Pancreas (tissue), 10 donors: ENCODE results near the gene HIVEP2. TPM values are rescaled to one million over a fixed set of nuclear protein-coding genes. Genes with fewer than 3 reads are reported as not detected.

Experiments
- ATAC-seq, 4 donors: fragments of 200-7000 bp; cut with Tn5 transposase; one replicate each; pipeline versions ENCODE4 v1.8.0 to v1.9.1; 2020; ENCODE audit warnings: mild to moderate bottlenecking in 4 of 4, moderate library complexity in 4 of 4
- DNase-seq, 6 donors: peaks; one replicate each; pipeline ENCODE4 v3.0.0-alpha.2; 2020
- FAIRE-seq: peaks from 2 replicates; lab custom pipeline; 2012; peaks lifted over from hg19 to GRCh38; lab: Jason Lieb, UNC
- H3K27ac ChIP-seq, 4 donors: fragments of 200-600 bp; sonication (generic); 1 replicate in 3 of 4; 2 replicates in 1 of 4; pipeline versions ENCODE4 v1.5.0 to v1.8.0; 2020
- H3K27me3 ChIP-seq, 4 donors: fragments of 200-600 bp; one replicate each; pipeline ENCODE4 v1.8.0; 2021
- H3K36me3 ChIP-seq, 3 donors: fragments of 200-600 bp; sonication (generic) in 1 of 3; one replicate each; pipeline versions ENCODE4 v1.5.0 to v1.8.0; 2020 to 2021
- H3K4me1 ChIP-seq, 3 donors: fragments of 200-600 bp; one replicate each; pipeline ENCODE4 v1.8.0; 2021
- H3K4me3 ChIP-seq, 4 donors: fragments of 200-600 bp; sonication (generic) in 2 of 4; one replicate each; pipeline versions ENCODE4 v1.5.0 to v1.8.0; 2020 to 2021
- H3K9me3 ChIP-seq, 4 donors: fragments of 200-600 bp; one replicate each; pipeline ENCODE4 v1.8.0; 2021
- CTCF ChIP-seq, 4 donors: fragments of 200-600 bp; sonication (generic) in 3 of 4; IDR thresholded peaks; one replicate each; pipeline versions ENCODE4 v1.5.0 to v1.8.0; 2021; ENCODE audit warnings: antibody characterized with exemption in 4 of 4
- WGBS, 2 donors: extraction: QIAGEN DNeasy Blood & Tissue Kit; methylation state at CpG; one replicate each; pipeline ENCODE4 v1.1.7; 2013; 5-methylcytosine and 5-hydroxymethylcytosine counted together
- intact Hi-C, 3 donors: fragments of 100-400 bp; cut with DNase I; formaldehyde crosslinking; loops; one replicate each; pipeline versions ENCODE4 v1.11.1 to v1.14.2; 2022
- polyA plus RNA-seq, 2 donors: library from polyadenylated mRNA; stranded (reverse); fragments of 200-250 nt; gene quantifications; one replicate each; pipeline ENCODE4 v1.2.3, GENCODE V29; 2013
- total RNA-seq, 6 donors: library from RNA; stranded (reverse); fragmentation: NEBNext Ultra II Directional in 4 of 6; extraction: Animal tissue kit (Norgen Biotek cat#: 25700) in 4 of 6; gene quantifications; one replicate each; pipeline versions ENCODE4 v1.2.1 to v1.2.4, GENCODE V29; 2021 to 2023
- donor health status: healthy with polysubstance abuse.
- donor health status: DM: no; HTN: no; CAD: no; lungs with moderate emphysema.
- donor health status: DM: no; HTN: no; CAD: no.
- donor health status: control.
- donor health status: control.
- donor health status: Bipolar disorder and iron deficiency.
- donor health status: DM: yes; HTN: yes; CAD: no.
- donor health status: DM: no; HTN: no; CAD: no.
- donor health status: DM: no; HTN: no; CAD: no.
- donor health status: DM: yes; HTN: yes; CAD: no.

HIVEP2 gene
- total and polyA plus RNA-seq, 8 donors: 3.8 to 14.0 (median 8.6) TPM

DNA sequence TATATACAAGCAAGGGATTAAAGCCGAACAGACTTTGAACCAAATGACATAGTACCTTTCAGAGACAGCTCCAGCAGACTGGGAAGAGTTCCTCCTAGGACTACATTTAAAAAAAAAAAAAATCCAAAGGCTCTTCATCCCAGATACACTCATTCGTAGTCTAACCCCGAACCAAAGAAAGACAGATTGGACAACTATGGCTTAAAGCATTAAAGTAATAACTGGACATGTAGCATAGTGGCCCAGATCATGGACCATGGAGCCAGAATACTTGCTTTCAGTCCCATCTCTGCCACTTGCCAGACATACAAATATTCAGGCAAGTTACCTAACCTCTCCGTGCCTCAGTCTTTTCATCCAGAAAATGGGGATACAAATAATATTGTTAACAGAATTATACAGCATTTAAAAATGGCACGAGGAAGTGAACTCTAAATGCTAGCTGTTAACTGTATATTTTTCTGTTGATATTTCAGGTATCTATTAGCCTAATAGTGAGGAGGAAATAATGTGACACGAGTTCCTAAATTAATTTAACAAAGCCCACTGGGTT lies 123.7 kb downstream of the HIVEP2 start:
- Histone ChIP-seq H3K36me3 (no peaks in the 10 kb centered on the region), H3K27me3 (no peaks in the 10 kb centered on the region), H3K4me1 (peaks cover 5 to 21% (median 14%) of the 10 kb centered on the region in 3 donors), H3K9me3 (no peaks in the 10 kb centered on the region), H3K4me3 (no peak overlapping the region), H3K27ac (no peak overlapping the region)
- intact Hi-C loops: no loop called here
- FAIRE-seq (no peak), DNase-seq (no peak), ATAC-seq (no peak)
- TF ChIP-seq CTCF (IDR thresholded peaks at IDR 0.05): no peak
- 91 to 93% methylated on average over 6 of the region's 6 CpGs for WGBS, 2 donors

- DNase-seq (no peak), FAIRE-seq (no peak), ATAC-seq (peak in 1 of 4 donors; percentile 21)
- intact Hi-C loops: no loop called here
- H3K27ac ChIP-seq: peak overlapping the region in 2 of 4 donors; percentile 41 to 66
- H3K4me1 ChIP-seq: peaks cover 5 to 21% (median 14%) of the 10 kb centered on the region in 3 donors
- WGBS, 2 donors: 66 to 69% methylated on average over 4 of the region's 4 CpGs
- no peaks in the 10 kb centered on the region for H3K36me3 ChIP-seq
- H3K4me3 ChIP-seq: peak overlapping the region in 1 of 4 donors; percentile 24
- H3K27me3 ChIP-seq: no peaks in the 10 kb centered on the region
- no peaks in the 10 kb centered on the region for H3K9me3 ChIP-seq
- TF ChIP-seq CTCF (IDR thresholded peaks at IDR 0.05): no peak
These were observed 124.5 kb downstream of the HIVEP2 start for GRCh38 chr6:142820338-142821051.

GRCh38 chr6:142819603-142820337 lies 125.2 kb downstream of the HIVEP2 start:
- 44 to 45% methylated on average over 8 of the region's 8 CpGs for WGBS, 2 donors
- peak overlapping the region in 2 of 4 donors; percentile 41 to 66 for H3K27ac ChIP-seq
- intact Hi-C loops: no loop called here
- H3K36me3 ChIP-seq: no peaks in the 10 kb centered on the region
- peak overlapping the region in 1 of 4 donors; percentile 24 for H3K4me3 ChIP-seq
- FAIRE-seq (no peak), DNase-seq (no peak), ATAC-seq (peak in 3 of 4 donors; percentile 53 to 75 (median 64))
- peaks cover 5 to 21% (median 14%) of the 10 kb centered on the region in 3 donors for H3K4me1 ChIP-seq
- TF ChIP-seq CTCF (IDR thresholded peaks at IDR 0.05): no peak
- H3K27me3 ChIP-seq: no peaks in the 10 kb centered on the region
- H3K9me3 ChIP-seq: no peaks in the 10 kb centered on the region

- WGBS, 2 donors: 94 to 95% methylated on average over 4 of the region's 4 CpGs
- Histone ChIP-seq H3K27ac (no peak overlapping the region), H3K9me3 (no peaks in the 10 kb centered on the region), H3K36me3 (no peaks in the 10 kb centered on the region), H3K4me3 (no peak overlapping the region), H3K4me1 (peaks cover 5 to 11% (median 7%) of the 10 kb centered on the region in 3 donors), H3K27me3 (no peaks in the 10 kb centered on the region)
- intact Hi-C loops: no loop called here
- DNase-seq (no peak), FAIRE-seq (no peak), ATAC-seq (no peak)
- TF ChIP-seq CTCF (IDR thresholded peaks at IDR 0.05): no peak
These were observed 128.5 kb downstream of the HIVEP2 start for GRCh38 chr6:142816486-142816885.
